Gastroesophageal sphincter (tissue), 3 donors: ENCODE measurements around the gene OR8B8.

Experiments
- CTCF ChIP-seq, 4 experiments: fragments of 200-600 bp in 2 of 4; fragments of 450-650 bp in 2 of 4; sonication (generic) in 1 of 4; IDR thresholded peaks; one replicate each; pipeline ENCODE4 v1.5.1; 2017 to 2019; ENCODE audit warnings: antibody characterized with exemption in 4 of 4, mild to moderate bottlenecking in 2 of 4, moderate library complexity in 2 of 4
- EP300 ChIP-seq: sonication (generic); formaldehyde crosslinking; IDR thresholded peaks from one replicate; pipeline ENCODE4 v1.6.1; 2017; ENCODE audit warnings: antibody characterized with exemption, mild to moderate bottlenecking
- POLR2A ChIP-seq, 2 donors: fragments of 450-650 bp; IDR thresholded peaks; one replicate each; pipeline ENCODE4 v1.6.1; 2017; ENCODE audit warnings: antibody characterized with exemption in 2 of 2, mild to moderate bottlenecking in 2 of 2, moderate library complexity in 1 of 2

DNA sequence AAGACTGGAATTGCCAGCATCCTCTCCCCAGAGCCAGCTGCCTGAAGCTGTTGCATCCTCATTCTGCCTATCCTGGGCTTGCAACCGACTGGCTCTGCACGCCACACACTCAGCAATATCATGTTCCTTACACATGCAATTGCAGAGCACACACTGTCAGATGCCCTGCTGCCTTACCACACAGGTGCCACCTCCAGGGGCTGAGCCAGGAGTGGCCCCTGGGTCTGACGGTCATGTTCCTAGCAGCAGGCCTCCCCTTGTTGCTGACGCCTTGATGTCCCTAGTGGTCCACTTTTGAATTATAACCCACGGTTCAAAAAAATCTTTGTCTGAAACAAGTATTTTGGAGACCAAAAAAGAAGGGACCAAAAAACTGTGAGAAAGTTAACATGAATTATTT is 18.5 kb upstream of the OR8B8 start:
- TF ChIP-seq CTCF (IDR thresholded peaks at IDR 0.05) (no peak), EP300 (no peak), POLR2A (IDR thresholded peaks at IDR 0.05) (no peak)
